AG04450 (cell line): ENCODE data around the gene PNMA8A. TPM values are rescaled to one million over a fixed set of nuclear protein-coding genes. Genes with fewer than 3 reads are reported as not detected.
A peak's percentile ranks its signal among the peaks of the same experiment; 100 is the strongest.

Experiments used
- CTCF ChIA-PET: fragments of 300-600, 350-600 bp; formaldehyde crosslinking; extraction: SDS; loops from one replicate; lab custom pipeline; 2022; ENCODE audit warnings: antibody characterized with exemption, inconsistent platforms; lab: Charles Lee
- POLR2A ChIA-PET: fragments of 350-600 bp; formaldehyde crosslinking; extraction: SDS; loops from one replicate; lab custom pipeline; 2021; ENCODE audit warnings: antibody characterized with exemption, inconsistent platforms; lab: Yijun Ruan, JAX
- DNase-seq: peaks from one replicate; pipeline ENCODE4 v3.0.0-alpha.2; 2011; ENCODE audit warnings: low read depth, low spot score
- H3K27ac ChIP-seq: one replicate; pipeline ENCODE4 v1.5.1; 2012; ENCODE audit warnings: low read depth, low read length, control low read depth
- H3K27me3 ChIP-seq: one replicate; pipeline ENCODE4 v1.6.0; 2012; ENCODE audit warnings: low read length; ENCODE audit not compliant: control insufficient read depth, insufficient read depth
- H3K4me3 ChIP-seq: 2 replicates; pipeline ENCODE4 v1.5.1; 2011; ENCODE audit warnings: mild to moderate bottlenecking, low read depth, low read length, control low read depth
- H3K9me3 ChIP-seq: 2 replicates; pipeline ENCODE4 v1.5.1; 2012; ENCODE audit warnings: low read length; ENCODE audit not compliant: control insufficient read depth, insufficient read depth
- polyA plus RNA-seq: library from polyadenylated mRNA; depleted of rRNA; stranded (reverse); fragments of >200 nt; gene quantifications from 2 replicates; pipeline ENCODE4 v1.2.3, GENCODE V29; 2011
- TF ChIP-seq, protein P1 (sequence below): IDR thresholded peaks from 2 replicates; pipeline ENCODE4 v1.5.1; 2011; ENCODE audit warnings: low read depth, low read length, control low read depth, inconsistent platforms

The PNMA8A gene
- polyA plus RNA-seq, 1 experiment = 4.0 TPM

DNA sequence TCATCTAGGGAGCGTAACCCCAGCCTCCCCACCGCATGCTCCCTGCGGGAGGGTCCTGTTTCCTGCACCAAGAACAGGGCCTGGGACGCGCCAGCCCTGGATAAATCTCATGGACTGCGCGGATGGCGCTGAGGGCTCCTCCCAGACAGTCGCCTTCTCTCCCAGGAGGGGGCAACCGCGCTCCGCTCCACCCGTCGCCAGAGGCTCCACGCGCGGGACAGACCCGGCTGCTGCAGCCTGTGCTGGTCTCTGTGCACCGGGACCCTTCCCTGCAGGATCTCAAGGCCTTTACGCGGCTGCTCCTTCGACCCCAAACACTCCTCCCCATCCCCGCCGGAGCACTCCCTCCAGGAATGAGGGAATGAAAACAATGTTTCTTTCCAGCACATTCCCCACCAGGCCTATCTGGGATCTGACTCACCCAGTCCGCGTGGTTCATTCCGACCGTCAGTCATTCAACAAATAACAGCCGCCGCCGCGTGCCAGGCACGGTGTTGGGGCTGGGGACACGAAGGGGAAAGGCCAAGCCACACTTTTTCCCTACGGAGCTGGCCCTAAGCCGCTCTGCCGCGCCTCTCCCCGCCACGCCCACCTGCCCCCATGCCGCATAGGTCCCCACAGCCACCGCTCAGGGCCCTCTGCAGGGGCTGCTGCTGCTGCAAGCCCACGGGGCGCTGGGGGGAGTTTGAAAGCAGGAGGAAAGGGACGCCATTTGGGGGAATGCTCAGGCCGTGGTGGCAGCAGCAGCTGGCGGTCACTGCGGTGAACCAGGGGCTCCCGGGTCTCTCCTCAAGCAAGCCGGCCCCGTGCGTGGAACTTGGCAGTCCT lies 18.3 kb upstream of the PNMA8A start:
- Histone ChIP-seq H3K4me3 (no peak overlapping the region), H3K27me3 (peaks cover 50% of the 10 kb centered on the region), H3K27ac (no peak overlapping the region), H3K9me3 (peaks cover 16% of the 10 kb centered on the region; the same call in 1 of the 2 replicates)
- CTCF ChIA-PET = interaction anchor here (1.0 to 6.0 kb wide), 4 partner anchors 9 to 94 kb away, joined by 3 to 103 read pairs (median 34); no protein-coding TSS in a partner anchor
- no peak for DNase-seq
- TF ChIP-seq, protein P1, sequence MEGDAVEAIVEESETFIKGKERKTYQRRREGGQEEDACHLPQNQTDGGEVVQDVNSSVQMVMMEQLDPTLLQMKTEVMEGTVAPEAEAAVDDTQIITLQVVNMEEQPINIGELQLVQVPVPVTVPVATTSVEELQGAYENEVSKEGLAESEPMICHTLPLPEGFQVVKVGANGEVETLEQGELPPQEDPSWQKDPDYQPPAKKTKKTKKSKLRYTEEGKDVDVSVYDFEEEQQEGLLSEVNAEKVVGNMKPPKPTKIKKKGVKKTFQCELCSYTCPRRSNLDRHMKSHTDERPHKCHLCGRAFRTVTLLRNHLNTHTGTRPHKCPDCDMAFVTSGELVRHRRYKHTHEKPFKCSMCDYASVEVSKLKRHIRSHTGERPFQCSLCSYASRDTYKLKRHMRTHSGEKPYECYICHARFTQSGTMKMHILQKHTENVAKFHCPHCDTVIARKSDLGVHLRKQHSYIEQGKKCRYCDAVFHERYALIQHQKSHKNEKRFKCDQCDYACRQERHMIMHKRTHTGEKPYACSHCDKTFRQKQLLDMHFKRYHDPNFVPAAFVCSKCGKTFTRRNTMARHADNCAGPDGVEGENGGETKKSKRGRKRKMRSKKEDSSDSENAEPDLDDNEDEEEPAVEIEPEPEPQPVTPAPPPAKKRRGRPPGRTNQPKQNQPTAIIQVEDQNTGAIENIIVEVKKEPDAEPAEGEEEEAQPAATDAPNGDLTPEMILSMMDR = peak; percentile 37
- POLR2A ChIA-PET = interaction anchor here (0.6 to 0.8 kb wide), 2 partner anchors 38 to 201 kb away, joined by 3 to 4 read pairs; no protein-coding TSS in a partner anchor

DNA sequence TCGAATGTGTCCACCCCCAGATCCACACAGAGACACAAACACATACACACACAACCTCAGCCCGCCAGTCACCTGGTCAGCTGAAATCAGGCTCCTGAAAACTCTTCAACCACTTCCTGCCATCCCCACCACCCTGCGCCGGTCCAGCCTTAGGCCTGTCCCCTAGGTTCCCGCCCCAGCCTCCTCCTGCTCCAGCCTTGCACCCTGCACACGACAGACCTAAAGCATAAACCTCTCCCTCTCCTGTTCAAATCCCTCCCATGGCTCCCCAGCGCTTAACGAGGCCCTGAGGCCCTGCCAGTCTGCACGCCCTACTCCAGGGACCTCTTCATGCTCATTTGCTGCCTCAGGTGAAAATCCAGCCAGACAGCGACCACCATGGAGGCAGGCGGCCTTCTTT lies 17.2 kb upstream of the PNMA8A start:
- Histone ChIP-seq H3K4me3 (no peak overlapping the region), H3K9me3 (peaks cover 6% of the 10 kb centered on the region; the same call in 1 of the 2 replicates), H3K27ac (no peak overlapping the region), H3K27me3 (peaks cover 41% of the 10 kb centered on the region)
- no peak for DNase-seq
- CTCF ChIA-PET = interaction anchor here (1.0 to 6.0 kb wide), 3 partner anchors 8 to 92 kb away, joined by 3 to 103 read pairs (median 66); no protein-coding TSS in a partner anchor
- POLR2A ChIA-PET = no interaction called here
- TF ChIP-seq, protein P1 = no peak

DNA sequence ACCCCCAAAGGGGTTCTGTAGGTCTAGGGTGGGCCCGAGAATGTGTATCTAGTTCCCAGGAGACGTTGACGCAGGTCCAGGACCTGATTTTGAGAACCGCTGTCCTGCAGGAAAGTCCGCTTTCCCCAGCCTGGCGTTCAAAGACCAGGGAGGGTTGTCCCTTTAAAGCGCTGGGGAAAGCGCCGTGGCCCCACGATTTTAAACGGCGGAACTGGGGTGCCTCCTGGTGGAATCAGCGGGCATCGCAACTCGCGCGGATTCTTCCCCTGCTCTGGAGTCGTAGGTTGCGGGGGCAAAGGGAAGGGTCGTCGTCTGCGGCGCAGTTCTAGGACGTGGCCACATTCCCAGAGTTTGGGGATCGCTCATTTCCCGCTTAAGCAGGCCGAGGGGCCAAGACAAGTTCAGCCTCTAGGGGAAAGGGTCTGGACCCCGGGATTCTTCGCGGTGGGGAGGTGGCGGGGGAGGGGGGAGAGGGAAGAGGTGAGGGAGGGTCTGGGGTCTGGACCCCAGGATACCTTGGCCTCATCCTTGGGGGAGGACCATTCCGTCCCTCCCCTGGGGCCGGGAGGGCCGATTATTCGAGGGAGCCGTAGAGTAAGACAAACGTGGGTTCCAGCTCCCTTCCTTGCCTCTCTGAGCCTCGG lies 16.6 kb upstream of the PNMA8A start:
- POLR2A ChIA-PET = interaction anchor here (1.6 kb wide), 1 partner anchor 74 kb away, joined by 4 read pairs; the partner anchor contains the start of gene CCDC8
- DNase-seq = no peak
- CTCF ChIA-PET = interaction anchor here (0.9 to 6.0 kb wide), 8 partner anchors 10 to 205 kb away, joined by 3 to 103 read pairs (median 4); partner anchors contain the start of gene CCDC8

DNA sequence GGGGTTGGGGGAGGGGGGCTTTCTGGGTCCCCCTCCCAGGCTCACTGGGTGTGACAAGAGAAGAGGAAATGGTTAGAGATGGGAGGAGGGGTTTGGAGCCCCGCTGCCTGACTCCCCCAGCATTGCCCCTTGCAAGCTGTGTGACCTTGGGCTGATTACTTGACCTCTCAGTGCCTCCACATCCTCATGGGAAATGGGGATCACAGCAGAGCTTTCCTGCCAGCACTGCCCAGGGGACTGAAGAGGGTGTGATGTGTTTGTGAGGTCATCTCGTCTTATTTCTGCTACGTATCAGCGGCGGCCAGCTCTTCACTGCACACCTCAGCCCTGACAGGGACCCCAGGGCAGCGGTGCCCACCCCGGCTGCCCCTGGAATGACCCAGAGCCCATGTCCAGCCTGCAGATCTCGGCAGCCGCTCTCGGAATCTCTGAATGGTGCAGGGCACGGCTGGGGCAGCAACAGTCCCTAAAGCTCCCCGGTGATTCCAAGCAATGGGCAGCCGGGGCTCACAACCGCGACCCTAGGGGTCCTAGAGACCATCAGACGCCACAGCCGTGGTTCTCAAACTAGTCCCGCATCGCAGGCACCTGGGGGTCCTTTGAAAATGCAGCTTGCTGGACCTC lies 15.9 kb upstream of the PNMA8A start:
- H3K4me3 ChIP-seq = peak overlapping the region; percentile 52
- ChIA-PET POLR2A (interaction anchor here (0.5 to 1.6 kb wide), 2 partner anchors 32 to 74 kb away, joined by 3 to 4 read pairs; partner anchors contain the start of gene CCDC8), CTCF (interaction anchor here (0.9 to 6.0 kb wide), 8 partner anchors 9 to 205 kb away, joined by 3 to 103 read pairs (median 4); partner anchors contain the start of gene CCDC8)
- DNase-seq = no peak
- TF ChIP-seq, protein P1 = no peak
- H3K27me3 ChIP-seq = peaks cover 32% of the 10 kb centered on the region
- no peak overlapping the region for H3K27ac ChIP-seq
- H3K9me3 ChIP-seq = peaks cover 6% of the 10 kb centered on the region; the same call in 1 of the 2 replicates

More for the DNA sequence above, 16.6 kb upstream of the PNMA8A start:
- H3K27ac ChIP-seq = no peak overlapping the region
- H3K27me3 ChIP-seq = peaks cover 38% of the 10 kb centered on the region
- TF ChIP-seq, protein P1 = peak; percentile 96
- peak overlapping the region; percentile 52 for H3K4me3 ChIP-seq
- peaks cover 6% of the 10 kb centered on the region; the same call in 1 of the 2 replicates for H3K9me3 ChIP-seq
